Prostate gland (tissue), 2 donors: ENCODE data around the gene COPS7A. TPM values are rescaled to one million over a fixed set of nuclear protein-coding genes. Genes with fewer than 3 reads are reported as not detected.
"Not testable (repeated sequence)": the region's sequence is repeated elsewhere in the genome, so short reads cannot be mapped to it uniquely, and the experiment has no call there.

Source experiments
- DNase-seq: peaks from one replicate; pipeline ENCODE4 v3.0.0-alpha.2; 2019; ENCODE audit warnings: low spot score
- H3K27ac ChIP-seq, 2 donors: fragments of 200-600 bp; sonication (generic); 2 replicates each; pipeline ENCODE4 v1.5.1; 2017 to 2019
- H3K27me3 ChIP-seq: fragments of 200-600 bp; sonication (generic); replicated peaks from 2 replicates; pipeline ENCODE4 v1.5.1; 2019; ENCODE audit not compliant: insufficient read depth
- H3K36me3 ChIP-seq, 2 donors: fragments of 200-600 bp; sonication (generic); 1 replicate in 1 of 2; 2 replicates in 1 of 2; pipeline versions ENCODE4 v1.5.1 to v1.8.1; 2017 to 2019
- H3K4me1 ChIP-seq: fragments of 200-600 bp; sonication (generic); replicated peaks from 2 replicates; pipeline ENCODE4 v1.5.1; 2019
- H3K4me3 ChIP-seq, 2 donors: fragments of 200-600 bp; sonication (generic); 2 replicates each; pipeline ENCODE4 v1.5.1; 2017 to 2019
- H3K9me3 ChIP-seq: fragments of 200-600 bp; sonication (generic); 2 replicates; pipeline ENCODE4 v1.5.1; 2017
- POLR2A ChIP-seq: fragments of 450-650 bp; IDR thresholded peaks from one replicate; pipeline ENCODE4 v1.6.1; 2016; ENCODE audit warnings: antibody characterized with exemption, mild to moderate bottlenecking
- POLR2AphosphoS5 ChIP-seq: sonication (generic); formaldehyde crosslinking; IDR thresholded peaks from one replicate; pipeline ENCODE4 v1.6.1; 2017; ENCODE audit warnings: antibody characterized with exemption
- WGBS: methylation state at CpG from one replicate; pipeline ENCODE4 v1.1.5; 2018; 5-methylcytosine and 5-hydroxymethylcytosine counted together
- intact Hi-C: fragments of 100-400 bp; cut with DNase I; formaldehyde crosslinking; loops from one replicate; pipeline ENCODE4 v1.14.2; 2022
- total RNA-seq, 2 donors: library from RNA; depleted of rRNA; stranded (reverse); fragments of >200 nt; gene quantifications; one replicate each; pipeline ENCODE4 v1.1.0, GENCODE V29; 2016
- TF ChIP-seq, protein P1 (sequence below), 4 experiments: fragments of 200-600 bp in 2 of 4; fragments of 450-650 bp in 2 of 4; sonication (generic) in 2 of 4; IDR thresholded peaks; 1 replicate in 3 of 4; 2 replicates in 1 of 4; pipeline ENCODE4 v1.5.1; 2016 to 2019; ENCODE audit warnings: antibody characterized with exemption in 4 of 4, mild to moderate bottlenecking in 2 of 4, moderate library complexity in 2 of 4

The COPS7A gene
- total RNA-seq, 2 donors from 2014 or later: 92.0 to 92.6 TPM

DNA sequence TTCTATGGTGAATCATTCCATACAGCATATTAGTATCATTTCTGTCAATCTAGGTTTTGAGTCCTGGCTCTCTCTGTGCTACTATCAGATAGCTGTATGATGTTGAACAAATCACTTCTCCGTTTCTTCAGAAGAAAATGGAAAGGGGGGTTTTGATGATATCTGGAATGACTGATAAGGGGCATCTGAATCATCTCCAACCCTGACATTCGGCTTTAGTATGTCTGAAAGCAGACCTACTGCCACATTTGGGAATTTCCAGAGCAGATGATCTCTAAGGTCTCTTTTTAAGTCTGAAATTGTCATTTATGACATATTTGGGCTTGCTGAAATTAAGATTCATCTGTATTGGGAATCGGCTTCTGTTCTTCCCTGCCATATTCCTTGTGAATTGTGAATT lies 19.0 kb downstream of the COPS7A start:
- WGBS: 88% methylated on average over 3 of the region's 3 CpGs
- DNase-seq: no peak
- TF ChIP-seq, protein P1, sequence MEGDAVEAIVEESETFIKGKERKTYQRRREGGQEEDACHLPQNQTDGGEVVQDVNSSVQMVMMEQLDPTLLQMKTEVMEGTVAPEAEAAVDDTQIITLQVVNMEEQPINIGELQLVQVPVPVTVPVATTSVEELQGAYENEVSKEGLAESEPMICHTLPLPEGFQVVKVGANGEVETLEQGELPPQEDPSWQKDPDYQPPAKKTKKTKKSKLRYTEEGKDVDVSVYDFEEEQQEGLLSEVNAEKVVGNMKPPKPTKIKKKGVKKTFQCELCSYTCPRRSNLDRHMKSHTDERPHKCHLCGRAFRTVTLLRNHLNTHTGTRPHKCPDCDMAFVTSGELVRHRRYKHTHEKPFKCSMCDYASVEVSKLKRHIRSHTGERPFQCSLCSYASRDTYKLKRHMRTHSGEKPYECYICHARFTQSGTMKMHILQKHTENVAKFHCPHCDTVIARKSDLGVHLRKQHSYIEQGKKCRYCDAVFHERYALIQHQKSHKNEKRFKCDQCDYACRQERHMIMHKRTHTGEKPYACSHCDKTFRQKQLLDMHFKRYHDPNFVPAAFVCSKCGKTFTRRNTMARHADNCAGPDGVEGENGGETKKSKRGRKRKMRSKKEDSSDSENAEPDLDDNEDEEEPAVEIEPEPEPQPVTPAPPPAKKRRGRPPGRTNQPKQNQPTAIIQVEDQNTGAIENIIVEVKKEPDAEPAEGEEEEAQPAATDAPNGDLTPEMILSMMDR (IDR thresholded peaks at IDR 0.05): no peak
- TF ChIP-seq POLR2AphosphoS5 (no peak), POLR2A (no peak)
- H3K4me3 ChIP-seq: no peak overlapping the region
- H3K9me3 ChIP-seq: no peaks in the 10 kb centered on the region
- no peaks in the 10 kb centered on the region for H3K4me1 ChIP-seq
- no peaks in the 10 kb centered on the region for H3K36me3 ChIP-seq
- no peak overlapping the region for H3K27ac ChIP-seq
- H3K27me3 ChIP-seq: no peaks in the 10 kb centered on the region
- intact Hi-C loops: no loop called here

DNA sequence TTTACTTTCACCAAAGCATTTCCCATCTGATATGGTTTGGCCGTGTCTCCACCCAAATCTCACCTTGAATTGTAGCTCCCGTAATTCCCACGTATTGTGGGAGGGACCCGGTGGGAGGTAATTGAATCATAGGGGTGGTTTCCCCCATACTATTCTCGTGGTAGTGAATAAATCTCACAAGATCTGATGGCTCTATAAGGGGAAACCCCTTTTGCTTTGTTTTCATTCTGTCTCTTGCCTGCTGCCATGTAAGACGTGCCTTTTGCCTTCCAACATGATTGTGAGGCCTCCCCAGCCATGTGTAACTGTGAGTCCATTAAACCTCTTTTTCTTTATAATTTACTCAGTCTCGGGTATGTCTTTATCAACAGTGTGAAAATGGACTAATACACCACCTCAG lies 19.5 kb downstream of the COPS7A start:
- H3K9me3 ChIP-seq, H3K27ac ChIP-seq, DNase-seq, H3K4me1 ChIP-seq, H3K36me3 ChIP-seq, H3K4me3 ChIP-seq, H3K27me3 ChIP-seq, intact Hi-C loops: not testable (repeated sequence)
- 57% methylated on average over 7 of the region's 7 CpGs for WGBS

DNA sequence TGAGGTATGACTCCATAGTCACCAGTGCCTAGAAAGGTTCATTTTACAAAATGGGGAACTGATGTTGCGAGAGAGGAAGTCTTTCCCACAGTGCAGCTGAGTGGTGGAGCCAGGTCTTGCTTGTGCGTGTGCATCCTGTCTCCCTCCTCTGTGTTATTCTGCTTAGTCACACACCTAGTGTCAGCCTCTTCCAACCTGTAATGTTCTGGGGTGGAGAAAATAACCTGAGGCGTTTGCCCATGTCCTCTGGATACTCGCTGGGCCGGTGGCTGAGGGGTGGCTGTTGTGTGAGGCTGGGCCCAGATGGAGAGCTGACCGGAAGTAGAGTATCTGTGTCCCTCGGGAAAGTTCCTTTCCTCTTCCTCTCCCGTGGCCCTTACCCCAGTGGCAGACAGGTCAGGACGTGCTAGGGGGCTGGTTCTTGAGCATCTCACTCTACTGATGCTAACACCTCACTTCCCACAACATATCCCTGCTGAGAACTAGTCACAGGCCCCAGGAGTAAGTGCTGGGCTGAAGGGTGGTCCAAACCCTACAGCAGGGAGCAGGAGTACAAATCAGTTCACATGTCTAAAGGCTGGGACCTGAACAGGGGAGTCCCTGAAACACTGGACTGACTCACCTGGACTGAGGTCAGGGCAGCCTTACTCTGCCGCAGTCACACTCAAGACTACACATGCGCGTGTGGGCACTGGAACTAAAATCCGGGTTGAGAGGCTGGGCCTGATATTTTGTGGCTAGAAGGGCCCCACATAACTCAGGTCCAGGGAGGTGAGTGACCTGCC lies 22.1 kb downstream of the COPS7A start:
- intact Hi-C loops: no loop called here
- Histone ChIP-seq H3K27ac (no peak overlapping the region), H3K4me3 (no peak overlapping the region), H3K4me1 (no peaks in the 10 kb centered on the region), H3K27me3 (no peaks in the 10 kb centered on the region), H3K9me3 (no peaks in the 10 kb centered on the region), H3K36me3 (peaks cover 14 to 22% of the 10 kb centered on the region in 2 donors)
- no peak for TF ChIP-seq POLR2AphosphoS5
- TF ChIP-seq, protein P1 (IDR thresholded peaks at IDR 0.05): no peak
- TF ChIP-seq POLR2A: no peak
- WGBS: 67% methylated on average over 13 of the region's 13 CpGs
- no peak for DNase-seq

DNA sequence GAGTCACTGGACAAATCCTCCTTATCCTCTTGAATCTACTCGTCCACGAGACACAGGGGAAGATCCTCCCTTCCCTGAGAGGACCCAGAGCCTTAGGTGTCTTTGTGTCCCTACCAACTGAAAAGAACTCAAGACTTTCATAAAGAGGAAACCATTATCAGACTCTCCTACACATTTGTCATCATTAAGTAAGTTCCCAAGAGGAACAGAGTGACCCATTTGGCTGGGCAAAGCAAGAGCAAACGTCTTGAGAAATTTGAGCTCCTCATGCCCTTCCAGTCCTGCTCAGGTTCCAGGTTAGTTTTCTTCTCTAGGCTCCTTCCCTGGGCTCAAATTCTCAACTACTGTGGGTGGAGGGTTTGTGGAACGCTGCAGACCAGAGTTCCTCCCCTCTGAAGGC lies 23.4 kb downstream of the COPS7A start:
- no peaks in the 10 kb centered on the region for H3K27me3 ChIP-seq
- H3K4me1 ChIP-seq: no peaks in the 10 kb centered on the region
- H3K36me3 ChIP-seq: peaks cover 14 to 22% of the 10 kb centered on the region in 2 donors
- no peak overlapping the region for H3K4me3 ChIP-seq
- H3K9me3 ChIP-seq: no peaks in the 10 kb centered on the region
- 57% methylated on average over 4 of the region's 4 CpGs for WGBS
- intact Hi-C loops: no loop called here
- TF ChIP-seq, protein P1 (IDR thresholded peaks at IDR 0.05): no peak
- TF ChIP-seq POLR2AphosphoS5 (no peak), POLR2A (no peak)
- DNase-seq: no peak
- no peak overlapping the region for H3K27ac ChIP-seq

DNA sequence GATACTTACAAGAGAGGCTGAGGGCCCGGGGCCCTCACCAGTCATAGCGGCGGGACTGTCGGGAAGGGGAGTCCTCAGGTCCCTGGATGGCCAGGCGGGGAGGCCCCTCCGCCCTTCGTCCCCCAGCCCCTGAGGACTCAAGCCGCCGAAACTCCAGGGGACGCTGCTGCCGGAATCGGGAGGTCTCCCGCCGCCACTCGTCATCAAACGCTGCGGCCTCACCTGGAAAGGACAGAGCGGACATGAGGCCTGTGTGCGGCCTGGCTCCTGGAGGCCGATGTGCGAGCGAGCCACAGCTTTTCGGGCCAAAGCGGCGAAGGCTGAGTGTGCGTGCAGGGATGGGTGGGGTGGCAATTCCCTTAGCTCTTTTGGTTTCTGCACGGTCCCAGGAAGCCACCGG lies 24.9 kb downstream of the COPS7A start:
- H3K36me3 ChIP-seq: peaks cover 14 to 22% of the 10 kb centered on the region in 2 donors
- H3K27me3 ChIP-seq: no peaks in the 10 kb centered on the region
- 94% methylated on average over 24 of the region's 28 CpGs for WGBS
- no peaks in the 10 kb centered on the region for H3K9me3 ChIP-seq
- no peak overlapping the region for H3K4me3 ChIP-seq
- intact Hi-C loops: no loop called here
- no peak for DNase-seq
- peaks cover under 1% of the 10 kb centered on the region for H3K4me1 ChIP-seq
- TF ChIP-seq POLR2AphosphoS5: no peak
- TF ChIP-seq, protein P1 (IDR thresholded peaks at IDR 0.05): no peak
- TF ChIP-seq POLR2A: no peak
- H3K27ac ChIP-seq: no peak overlapping the region
